Mesangial cell (primary cell): Measurements from ENCODE around the gene MRPL30. TPM values are rescaled to one million over a fixed set of nuclear protein-coding genes. Genes with fewer than 3 reads are reported as not detected.

Source experiments
- total RNA-seq: library from RNA; depleted of rRNA; stranded (reverse); fragments of >200 nt; gene quantifications from 2 replicates; pipeline ENCODE4 v1.2.3, GENCODE V29; 2015

Gene MRPL30
- 26.7 and 27.2 TPM in 2 replicates for total RNA-seq

GRCh38 chr2:99180755-99181623 lies at the start of gene MRPL30, which contains the start of gene MITD1:
MRPL30 (plus strand) TSS chr2:99181184; CDS start chr2:99186204, 5,020 bp downstream.
MITD1 (minus strand) TSS chr2:99181058; CDS start chr2:99180981, 77 bp downstream.

GRCh38 chr2:99141110-99142108 lies 39.6 kb upstream of the MRPL30 start, which contains the start of gene C2orf15:
C2orf15 (plus strand) TSS chr2:99141707; CDS start chr2:99150559, 8,852 bp downstream.

GRCh38 chr2:99154643-99155536 lies 26.1 kb upstream of the MRPL30 start, which contains the start of the genes LIPT1 and TSGA10:
LIPT1 (plus strand) TSS chr2:99154967; CDS start chr2:99161958, 6,991 bp downstream.
TSGA10 (minus strand) TSS chr2:99154942; CDS start chr2:99109439, 45,503 bp downstream.

Other genes with a start within 250 kb of the MRPL30 start
- 0.33 and 5.7 TPM in 2 replicates for gene CRACDL, start 245.0 kb upstream of the MRPL30 start, total RNA-seq
- gene C2orf15, start 39.5 kb upstream of the MRPL30 start, total RNA-seq: 0.16 and 2.8 TPM in 2 replicates
- 1.6 and 1.9 TPM in 2 replicates for gene TSGA10, start 26.2 kb upstream of the MRPL30 start, total RNA-seq
- gene LIPT1, start 26.2 kb upstream of the MRPL30 start, total RNA-seq: 2.9 and 3.3 TPM in 2 replicates
- 11.5 and 14.8 TPM in 2 replicates for gene MITD1, start 126 bp upstream of the MRPL30 start, total RNA-seq
- gene LYG2, start 74.5 kb downstream of the MRPL30 start, total RNA-seq: not detected in 2 replicates
- 0.51 TPM in 1 of 2 replicates, not detected in the other for gene LYG1, start 120.0 kb downstream of the MRPL30 start, total RNA-seq
- gene TXNDC9, start 155.1 kb downstream of the MRPL30 start, total RNA-seq: 19.9 and 43.2 TPM in 2 replicates
- 14.7 and 15.0 TPM in 2 replicates for gene EIF5B, start 156.2 kb downstream of the MRPL30 start, total RNA-seq